Astrocyte (in vitro differentiated cells and primary cell): ENCODE measurements around the gene NTN1. TPM values are rescaled to one million over a fixed set of nuclear protein-coding genes. Genes with fewer than 3 reads are reported as not detected.

Source experiments
- DNase-seq: peaks from one replicate; pipeline ENCODE4 v3.0.0-alpha.2; 2010; ENCODE audit warnings: low read depth
- FAIRE-seq: peaks from 2 replicates; lab custom pipeline; 2011; peaks lifted over from hg19 to GRCh38; lab: Jason Lieb, UNC
- H2AFZ ChIP-seq: 2 replicates; pipeline ENCODE4 v1.6.0; 2012; ENCODE audit warnings: low read depth, low read length, inconsistent platforms
- H3K27ac ChIP-seq: 2 replicates; pipeline ENCODE4 v1.5.1; 2011; ENCODE audit warnings: low read depth, low read length, inconsistent platforms
- H3K27me3 ChIP-seq: 2 replicates; pipeline ENCODE4 v1.6.0; 2011; ENCODE audit warnings: low read length, inconsistent platforms; ENCODE audit not compliant: insufficient read depth
- H3K36me3 ChIP-seq: 2 replicates; pipeline ENCODE4 v1.5.1; 2011; ENCODE audit warnings: low read length, inconsistent platforms; ENCODE audit not compliant: insufficient read depth
- H3K4me1 ChIP-seq: 2 replicates; pipeline ENCODE4 v1.5.1; 2011; ENCODE audit warnings: low read length, inconsistent platforms; ENCODE audit not compliant: insufficient read depth
- H3K4me2 ChIP-seq: 2 replicates; pipeline ENCODE4 v1.6.0; 2012; ENCODE audit warnings: low read length, inconsistent platforms
- H3K4me3 ChIP-seq: 2 replicates; pipeline ENCODE4 v1.5.1; 2011; ENCODE audit warnings: low read depth, mild to moderate bottlenecking, low read length, inconsistent platforms; ENCODE audit not compliant: insufficient read depth
- H3K79me2 ChIP-seq: 2 replicates; pipeline ENCODE4 v1.6.0; 2012; ENCODE audit warnings: mild to moderate bottlenecking, low read length, inconsistent platforms; ENCODE audit not compliant: insufficient read depth
- H3K9ac ChIP-seq: 2 replicates; pipeline ENCODE4 v1.6.0; 2012; ENCODE audit warnings: mild to moderate bottlenecking, low read length, inconsistent platforms
- H3K9me3 ChIP-seq: 2 replicates; pipeline ENCODE4 v1.5.1; 2012; ENCODE audit warnings: low read depth, mild to moderate bottlenecking, low read length, inconsistent platforms; ENCODE audit not compliant: insufficient read depth
- H4K20me1 ChIP-seq: 2 replicates; pipeline ENCODE4 v1.6.0; 2012; ENCODE audit warnings: low read length, inconsistent platforms; ENCODE audit not compliant: insufficient read depth
- H3K27ac Mint-ChIP-seq: one replicate; pipeline ENCODE4 v1.8.0; 2021; ENCODE audit warnings: mild to moderate bottlenecking, mixed read lengths; ENCODE audit not compliant: unreplicated experiment
- H3K27me3 Mint-ChIP-seq: one replicate; pipeline ENCODE4 v1.8.0; 2021; ENCODE audit warnings: low read depth, mixed read lengths; ENCODE audit not compliant: unreplicated experiment
- H3K36me3 Mint-ChIP-seq: one replicate; pipeline ENCODE4 v1.8.0; 2021; ENCODE audit warnings: low read depth, mixed read lengths; ENCODE audit not compliant: unreplicated experiment
- H3K4me1 Mint-ChIP-seq: one replicate; pipeline ENCODE4 v1.8.0; 2021; ENCODE audit warnings: low read depth, mixed read lengths; ENCODE audit not compliant: unreplicated experiment
- H3K4me3 Mint-ChIP-seq: one replicate; pipeline ENCODE4 v1.8.0; 2021; ENCODE audit warnings: mild to moderate bottlenecking, moderate library complexity, mixed read lengths; ENCODE audit not compliant: unreplicated experiment
- H3K9me3 Mint-ChIP-seq: one replicate; pipeline ENCODE4 v1.8.0; 2021; ENCODE audit warnings: mild to moderate bottlenecking, mixed read lengths; ENCODE audit not compliant: unreplicated experiment
- CTCF ChIP-seq: IDR thresholded peaks from 2 replicates; pipeline ENCODE4 v1.5.1; 2011; ENCODE audit warnings: low read depth, mild to moderate bottlenecking, inconsistent platforms, low read length, moderate library complexity; ENCODE audit not compliant: insufficient read depth
- EZH2 ChIP-seq: IDR thresholded peaks from 2 replicates; pipeline ENCODE4 v1.6.1; 2012; ENCODE audit warnings: mild to moderate bottlenecking, low read length, inconsistent platforms; ENCODE audit not compliant: insufficient read depth
- total RNA-seq: library from RNA; stranded (reverse); gene quantifications from 2 replicates; pipeline ENCODE4 v1.2.1, GENCODE V29; 2021

NTN1 gene
- total RNA-seq, 1 donor from 2014 or later, result 9.8 TPM

GRCh38 chr17:9213303-9213640 is 192.0 kb downstream of the NTN1 start:
- H3K4me3 Mint-ChIP-seq, result no peak overlapping the region
- Histone ChIP-seq H3K4me3 (no peak overlapping the region), H3K36me3 (no peaks in the 10 kb centered on the region), H3K4me1 (peaks cover 15% of the 10 kb centered on the region), H3K27me3 (no peaks in the 10 kb centered on the region), H3K4me2 (no peak overlapping the region), H2AFZ (no peak overlapping the region), H3K9me3 (no peaks in the 10 kb centered on the region), H3K9ac (no peak overlapping the region), H3K79me2 (no peaks in the 10 kb centered on the region), H3K27ac (no peak overlapping the region), H4K20me1 (no peaks in the 10 kb centered on the region)
- H3K27me3 Mint-ChIP-seq, result peaks cover 17% of the 10 kb centered on the region
- TF ChIP-seq EZH2, result no peak
- no peak for TF ChIP-seq CTCF
- DNase-seq, result no peak
- peaks cover 16% of the 10 kb centered on the region for H3K4me1 Mint-ChIP-seq
- peaks cover 20% of the 10 kb centered on the region for H3K9me3 Mint-ChIP-seq
- peaks cover 2% of the 10 kb centered on the region for H3K36me3 Mint-ChIP-seq
- FAIRE-seq, result no peak
- H3K27ac Mint-ChIP-seq, result no peak overlapping the region

- Mint-ChIP-seq H3K27ac (no peak overlapping the region), H3K4me1 (peaks cover 16% of the 10 kb centered on the region), H3K36me3 (peaks cover 2% of the 10 kb centered on the region), H3K27me3 (peaks cover 5% of the 10 kb centered on the region), H3K4me3 (no peak overlapping the region), H3K9me3 (peaks cover 21% of the 10 kb centered on the region)
- H4K20me1 ChIP-seq, result no peaks in the 10 kb centered on the region
- no peaks in the 10 kb centered on the region for H3K27me3 ChIP-seq
- H2AFZ ChIP-seq, result no peak overlapping the region
- TF ChIP-seq CTCF (no peak), EZH2 (no peak)
- no peak overlapping the region for H3K4me3 ChIP-seq
- peaks cover 16% of the 10 kb centered on the region for H3K4me1 ChIP-seq
- H3K79me2 ChIP-seq, result no peaks in the 10 kb centered on the region
- no peak for FAIRE-seq
- H3K27ac ChIP-seq, result no peak overlapping the region
- no peaks in the 10 kb centered on the region for H3K9me3 ChIP-seq
- no peaks in the 10 kb centered on the region for H3K36me3 ChIP-seq
- no peak for DNase-seq
- H3K9ac ChIP-seq, result no peak overlapping the region
- H3K4me2 ChIP-seq, result no peak overlapping the region
Measured at GRCh38 chr17:9215465-9215864, 194.2 kb downstream of the NTN1 start.

GRCh38 chr17:9217151-9218056 is 196.1 kb downstream of the NTN1 start:
- H3K27me3 Mint-ChIP-seq, result peaks cover 3% of the 10 kb centered on the region
- peak overlapping the region; percentile 77 for H3K27ac Mint-ChIP-seq
- peak; percentile 80 for DNase-seq
- peak overlapping the region; percentile 9 for H3K27ac ChIP-seq
- no peak for FAIRE-seq
- peak overlapping the region; percentile 63 for H3K4me2 ChIP-seq
- TF ChIP-seq CTCF (no peak), EZH2 (no peak)
- no peaks in the 10 kb centered on the region for H3K9me3 ChIP-seq
- no peaks in the 10 kb centered on the region for H4K20me1 ChIP-seq
- no peaks in the 10 kb centered on the region for H3K27me3 ChIP-seq
- H3K36me3 Mint-ChIP-seq, result peaks cover 2% of the 10 kb centered on the region
- H3K4me3 Mint-ChIP-seq, result no peak overlapping the region
- peak overlapping the region; percentile 32 for H3K9ac ChIP-seq
- H3K79me2 ChIP-seq, result no peaks in the 10 kb centered on the region
- H3K4me1 Mint-ChIP-seq, result peaks cover 12% of the 10 kb centered on the region
- H3K36me3 ChIP-seq, result no peaks in the 10 kb centered on the region
- H3K4me1 ChIP-seq, result peaks cover 16% of the 10 kb centered on the region
- H2AFZ ChIP-seq, result peak overlapping the region; percentile 35
- H3K9me3 Mint-ChIP-seq, result peaks cover 21% of the 10 kb centered on the region
- H3K4me3 ChIP-seq, result no peak overlapping the region
